Activated CD4-positive, CD25-positive, alpha-beta regulatory T cell treated with anti-CD3 and anti-CD28 coated beads, Interleukin-2, amount 50 U/mL, for 72 hours (primary cell): ENCODE results near the gene ZFP36L1.

Experiments
- DNase-seq: peaks from one replicate; pipeline ENCODE4 v3.0.0; 2021

Gene ZFP36L1

GRCh38 chr14:68794851-68795596 is 2.2 kb upstream of the ZFP36L1 start:
- DNase-seq, result no peak

GRCh38 chr14:68794130-68794850 is 1.4 kb upstream of the ZFP36L1 start:
- DNase-seq, result peak; percentile 76

- no peak for DNase-seq
Observed at GRCh38 chr14:68793734-68794129, 865 bp upstream of the ZFP36L1 start.

- no peak for DNase-seq
Observed at GRCh38 chr14:68792678-68792978, 239 bp downstream of the ZFP36L1 start.

GRCh38 chr14:68791902-68792677 is 777 bp downstream of the ZFP36L1 start:
- DNase-seq, result no peak

- no peak for DNase-seq
Observed at GRCh38 chr14:68791078-68791901, 1.6 kb downstream of the ZFP36L1 start.

GRCh38 chr14:68790644-68791077 is 2.2 kb downstream of the ZFP36L1 start:
- peak; percentile 59 for DNase-seq

- no peak for DNase-seq
Observed at GRCh38 chr14:68789821-68790643, 2.8 kb downstream of the ZFP36L1 start.

GRCh38 chr14:68788996-68789820 is 3.7 kb downstream of the ZFP36L1 start:
- DNase-seq, result peak; percentile 82

- DNase-seq, result no peak
Observed at GRCh38 chr14:68788275-68788995, 4.4 kb downstream of the ZFP36L1 start.

- DNase-seq, result peak; percentile 61
Observed at GRCh38 chr14:68787092-68787992, 5.5 kb downstream of the ZFP36L1 start.

- DNase-seq, result no peak
Observed at GRCh38 chr14:68786491-68787091, 6.3 kb downstream of the ZFP36L1 start.

GRCh38 chr14:68785534-68786490 is 7.1 kb downstream of the ZFP36L1 start:
- DNase-seq, result no peak

- DNase-seq, result no peak
Observed at GRCh38 chr14:68784978-68785533, 7.8 kb downstream of the ZFP36L1 start.

GRCh38 chr14:68784226-68784910 is 8.5 kb downstream of the ZFP36L1 start:
- no peak for DNase-seq

- DNase-seq, result no peak
Observed at GRCh38 chr14:68783408-68784225, 9.2 kb downstream of the ZFP36L1 start.
